ENCODE results near the gene PCCA.
A peak's percentile ranks its signal among the peaks of the same experiment; 100 is the strongest.
"Not testable (repeated sequence)": the region's sequence is repeated elsewhere in the genome, so short reads cannot be mapped to it uniquely, and the experiment has no call there.

The PCCA gene

DNA sequence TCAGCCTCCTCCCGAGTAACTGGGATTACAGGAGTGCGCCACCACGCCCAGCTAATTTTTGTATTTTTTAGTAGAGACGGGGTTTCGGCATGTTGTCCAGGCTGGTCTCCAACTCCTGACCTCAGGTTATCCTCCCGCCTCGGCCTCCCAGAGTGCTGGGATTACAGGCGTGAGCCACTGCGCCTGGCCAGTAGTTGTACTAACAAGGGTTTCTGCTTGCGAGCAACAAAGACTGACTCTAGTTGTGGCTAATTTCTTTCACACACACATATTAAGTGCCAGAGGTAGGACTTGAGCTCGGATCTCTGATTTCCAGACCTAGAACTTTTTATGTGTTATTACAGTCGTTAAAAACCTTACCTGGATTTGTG is 635 bp upstream of the PCCA start:
- Mint-ChIP-seq H3K36me3 (peaks cover 2% of the 10 kb centered on the region), H3K4me3 (peak overlapping the region; percentile 97), H3K9me3 (no peaks in the 10 kb centered on the region), H3K27me3 (no peaks in the 10 kb centered on the region), H3K27ac (no peak overlapping the region), H3K4me1 (peaks cover 20% of the 10 kb centered on the region)

DNA sequence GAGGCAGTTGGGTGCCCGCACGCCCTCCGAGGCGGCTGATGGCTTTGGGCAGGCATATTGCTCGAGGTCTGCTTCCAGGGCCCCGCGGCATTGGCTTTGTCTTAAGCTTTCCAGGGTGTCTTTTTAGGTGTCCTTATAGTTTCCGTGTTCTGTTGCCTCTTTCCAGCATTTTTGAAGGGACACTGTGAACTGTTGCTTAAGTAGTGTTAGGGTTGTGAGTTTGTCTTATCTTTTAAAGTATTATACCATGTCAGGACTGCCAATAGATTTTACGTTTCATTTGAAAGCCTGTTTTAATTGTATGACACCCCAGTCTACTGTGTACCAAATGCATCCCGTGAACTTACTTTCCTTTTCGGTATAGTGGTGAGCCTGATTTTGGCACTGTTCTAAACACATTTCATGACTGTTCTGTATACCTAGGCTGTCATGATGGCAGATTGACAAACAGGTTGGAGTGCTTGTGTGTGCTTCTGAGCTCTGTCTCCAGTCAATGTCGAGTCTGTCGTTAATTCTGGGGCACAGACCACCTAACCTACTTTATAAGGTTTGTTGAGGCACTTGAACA is 656 bp downstream of the PCCA start:
- H3K9me3 Mint-ChIP-seq: no peaks in the 10 kb centered on the region
- H3K4me3 Mint-ChIP-seq: peak overlapping the region; percentile 97
- peak overlapping the region; percentile 86 for H3K27ac Mint-ChIP-seq
- H3K27me3 Mint-ChIP-seq: no peaks in the 10 kb centered on the region
- H3K4me1 Mint-ChIP-seq: peaks cover 20% of the 10 kb centered on the region
- H3K36me3 Mint-ChIP-seq: peaks cover 2% of the 10 kb centered on the region

- Mint-ChIP-seq H3K4me3 (peak overlapping the region; percentile 3), H3K36me3 (peaks cover 5% of the 10 kb centered on the region), H3K27ac (no peak overlapping the region)
Observed at GRCh38 chr13:100090861-100091260, 2.0 kb downstream of the PCCA start.

DNA sequence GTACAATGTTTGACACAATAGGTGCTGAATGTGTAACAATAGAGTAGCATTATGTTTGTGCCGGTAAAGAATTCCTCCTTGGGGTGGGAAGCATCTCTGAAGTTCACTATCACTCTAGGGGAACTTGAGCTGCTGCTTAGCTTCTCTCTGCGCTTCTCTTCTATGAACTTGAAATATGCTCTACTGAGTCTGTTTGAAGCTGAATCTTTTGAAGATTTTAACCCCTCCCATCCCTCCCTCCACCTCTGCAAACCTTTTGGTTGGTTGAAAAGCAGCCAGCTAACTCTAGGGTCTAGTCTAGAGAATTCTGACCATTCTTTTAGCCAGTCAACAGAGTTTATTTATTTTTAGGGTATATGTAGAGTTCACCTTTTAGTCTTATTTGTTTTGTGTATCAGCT is 2.5 kb downstream of the PCCA start:
- Mint-ChIP-seq H3K27me3 (no peaks in the 10 kb centered on the region), H3K4me3 (no peak overlapping the region)

More at GRCh38 chr13:100090861-100091260, 2.0 kb downstream of the PCCA start:
- Mint-ChIP-seq H3K9me3 (no peaks in the 10 kb centered on the region), H3K4me1 (peaks cover 27% of the 10 kb centered on the region), H3K27me3 (no peaks in the 10 kb centered on the region)

DNA sequence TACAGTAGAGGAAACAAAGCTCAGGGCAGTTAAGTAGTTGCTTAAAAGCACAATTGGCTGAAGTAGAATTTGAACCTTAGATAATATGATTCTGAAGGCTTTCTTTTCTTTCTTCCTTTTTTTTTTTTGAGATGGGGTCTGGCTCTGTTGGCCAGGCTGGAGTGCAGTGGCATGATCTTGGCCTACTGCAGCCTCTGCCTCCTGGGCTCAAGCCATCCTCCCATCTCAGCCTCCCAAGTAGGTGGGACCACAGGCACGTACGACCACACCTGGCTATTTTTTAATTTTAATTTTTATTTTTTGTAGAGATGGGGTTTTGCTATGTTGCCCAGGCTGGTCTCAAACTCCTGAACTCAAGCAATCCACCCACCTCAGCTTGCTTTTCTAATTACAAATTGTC is 3.4 kb downstream of the PCCA start:
- H3K27ac Mint-ChIP-seq: not testable (repeated sequence)

More for the DNA sequence above, 2.5 kb downstream of the PCCA start:
- no peaks in the 10 kb centered on the region for H3K9me3 Mint-ChIP-seq
- H3K36me3 Mint-ChIP-seq: peaks cover 5% of the 10 kb centered on the region
- no peak overlapping the region for H3K27ac Mint-ChIP-seq
- H3K4me1 Mint-ChIP-seq: peaks cover 30% of the 10 kb centered on the region

DNA sequence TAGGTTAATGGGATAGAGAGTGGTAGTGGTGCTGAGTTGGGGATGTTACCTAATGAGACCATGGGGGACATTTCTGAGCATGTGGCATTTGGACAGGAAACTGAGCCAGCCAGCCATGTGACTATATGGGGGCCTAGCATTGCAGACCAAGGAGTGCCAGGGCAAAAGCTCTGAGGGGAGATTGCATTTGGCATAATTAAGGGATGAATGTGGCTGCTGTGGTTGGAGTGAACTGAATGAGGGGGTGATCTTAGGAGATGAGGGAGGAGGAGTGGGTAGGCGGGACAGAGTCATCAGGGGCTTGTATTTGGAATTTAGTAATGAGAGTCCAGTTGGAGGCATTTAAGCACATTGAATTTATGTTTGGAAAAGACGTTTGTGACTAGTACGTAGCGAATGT is 6.6 kb downstream of the PCCA start:
- Mint-ChIP-seq H3K36me3 (peaks cover 10% of the 10 kb centered on the region), H3K4me1 (peaks cover 26% of the 10 kb centered on the region), H3K9me3 (no peaks in the 10 kb centered on the region)

More for the DNA sequence above, 3.4 kb downstream of the PCCA start:
- H3K9me3 Mint-ChIP-seq, H3K27me3 Mint-ChIP-seq, H3K36me3 Mint-ChIP-seq, H3K4me3 Mint-ChIP-seq: not testable (repeated sequence)
- peaks cover 31% of the 10 kb centered on the region for H3K4me1 Mint-ChIP-seq

DNA sequence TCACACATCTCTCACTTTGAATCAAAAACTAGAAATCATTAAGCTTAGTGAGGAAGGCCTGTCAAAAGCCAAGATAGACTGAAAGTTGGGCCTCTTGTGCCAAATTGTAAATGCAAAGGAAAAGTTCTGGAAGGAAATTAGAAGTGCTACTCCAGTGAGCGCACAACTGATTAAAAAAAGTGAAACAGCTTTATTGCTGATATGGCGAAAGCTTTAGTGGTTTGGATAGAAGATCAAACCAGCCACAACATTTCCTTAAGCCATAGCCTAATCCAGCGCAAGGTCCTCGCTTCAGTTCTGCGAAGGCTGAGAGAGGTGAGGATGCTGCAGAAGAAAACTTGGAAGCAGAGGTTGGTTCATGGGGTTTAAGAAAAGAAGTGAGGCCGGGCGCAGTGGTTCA is 7.6 kb downstream of the PCCA start:
- peaks cover 10% of the 10 kb centered on the region for H3K36me3 Mint-ChIP-seq
- H3K27ac Mint-ChIP-seq: peak overlapping the region; percentile 4
- peaks cover 17% of the 10 kb centered on the region for H3K4me1 Mint-ChIP-seq
- H3K9me3 Mint-ChIP-seq: no peaks in the 10 kb centered on the region
- H3K27me3 Mint-ChIP-seq: no peaks in the 10 kb centered on the region
- H3K4me3 Mint-ChIP-seq: no peak overlapping the region

More for the DNA sequence above, 6.6 kb downstream of the PCCA start:
- H3K27me3 Mint-ChIP-seq: no peaks in the 10 kb centered on the region
- H3K27ac Mint-ChIP-seq: no peak overlapping the region
- H3K4me3 Mint-ChIP-seq: no peak overlapping the region

DNA sequence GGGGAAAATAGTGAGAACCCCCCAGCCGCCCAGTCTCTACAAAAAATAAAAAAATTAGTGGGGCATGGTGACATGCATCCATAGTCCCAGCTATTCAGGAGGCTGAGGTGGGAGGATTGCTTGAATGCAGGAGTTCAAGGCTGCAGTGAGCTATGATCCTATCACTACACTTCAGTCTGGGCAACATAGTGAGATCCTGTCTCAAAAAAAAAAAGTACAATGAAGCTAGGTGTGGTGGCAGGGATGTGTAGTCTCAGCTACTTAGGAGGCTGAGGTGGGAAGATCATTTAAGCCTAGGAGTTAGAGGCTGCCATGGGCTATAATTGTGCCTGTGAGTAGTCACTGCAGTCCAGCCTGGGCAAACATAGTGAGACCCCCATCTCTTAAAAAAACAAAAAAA is 8.9 kb downstream of the PCCA start:
- no peak overlapping the region for H3K27ac Mint-ChIP-seq
- H3K4me3 Mint-ChIP-seq: no peak overlapping the region
- no peaks in the 10 kb centered on the region for H3K9me3 Mint-ChIP-seq
- H3K36me3 Mint-ChIP-seq: peaks cover 16% of the 10 kb centered on the region
- H3K4me1 Mint-ChIP-seq: peaks cover 20% of the 10 kb centered on the region
- no peaks in the 10 kb centered on the region for H3K27me3 Mint-ChIP-seq

GRCh38 chr13:100098445-100099116 is 9.7 kb downstream of the PCCA start:
- H3K27ac Mint-ChIP-seq: no peak overlapping the region
- no peaks in the 10 kb centered on the region for H3K27me3 Mint-ChIP-seq
- H3K4me1 Mint-ChIP-seq: peaks cover 20% of the 10 kb centered on the region

DNA sequence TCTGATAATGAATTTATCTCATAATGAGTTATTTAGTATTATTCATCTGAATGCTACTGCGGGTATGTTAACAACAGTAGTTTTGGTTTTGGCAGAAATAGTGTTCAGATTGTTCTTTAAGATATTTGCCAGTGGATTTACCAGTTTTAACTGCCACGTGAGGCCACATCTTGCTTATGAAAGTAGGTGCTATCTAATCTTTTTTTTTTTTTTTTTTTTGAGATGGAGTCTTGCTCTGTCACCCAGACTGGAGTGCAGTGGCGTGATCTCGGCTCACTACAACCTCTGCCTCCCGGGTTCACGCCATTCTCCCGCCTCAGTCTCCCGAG is 10.2 kb downstream of the PCCA start:
- not testable (repeated sequence) for H3K4me3 Mint-ChIP-seq, H3K27me3 Mint-ChIP-seq, H3K9me3 Mint-ChIP-seq, H3K27ac Mint-ChIP-seq
- H3K4me1 Mint-ChIP-seq: peaks cover 20% of the 10 kb centered on the region
- H3K36me3 Mint-ChIP-seq: peaks cover 14% of the 10 kb centered on the region

More at GRCh38 chr13:100098445-100099116, 9.7 kb downstream of the PCCA start:
- Mint-ChIP-seq H3K36me3 (peaks cover 14% of the 10 kb centered on the region), H3K9me3 (no peaks in the 10 kb centered on the region), H3K4me3 (no peak overlapping the region)

GRCh38 chr13:100100115-100100879 is 11.4 kb downstream of the PCCA start:
- Mint-ChIP-seq H3K4me1 (peaks cover 17% of the 10 kb centered on the region), H3K27me3 (no peaks in the 10 kb centered on the region), H3K9me3 (no peaks in the 10 kb centered on the region), H3K4me3 (no peak overlapping the region), H3K36me3 (peaks cover 12% of the 10 kb centered on the region), H3K27ac (no peak overlapping the region)

- no peaks in the 10 kb centered on the region for H3K27me3 Mint-ChIP-seq
- peaks cover 9% of the 10 kb centered on the region for H3K4me1 Mint-ChIP-seq
- no peaks in the 10 kb centered on the region for H3K9me3 Mint-ChIP-seq
- H3K4me3 Mint-ChIP-seq: no peak overlapping the region
- peaks cover 12% of the 10 kb centered on the region for H3K36me3 Mint-ChIP-seq
- H3K27ac Mint-ChIP-seq: no peak overlapping the region
Observed at GRCh38 chr13:100102042-100102441, 13.1 kb downstream of the PCCA start.

GRCh38 chr13:100106005-100106404 is 17.1 kb downstream of the PCCA start:
- H3K27ac Mint-ChIP-seq: no peak overlapping the region
- peaks cover 4% of the 10 kb centered on the region for H3K4me1 Mint-ChIP-seq
- no peak overlapping the region for H3K4me3 Mint-ChIP-seq
- H3K36me3 Mint-ChIP-seq: peaks cover 8% of the 10 kb centered on the region
- H3K27me3 Mint-ChIP-seq: no peaks in the 10 kb centered on the region
- no peaks in the 10 kb centered on the region for H3K9me3 Mint-ChIP-seq

GRCh38 chr13:100106705-100107104 is 17.8 kb downstream of the PCCA start:
- Mint-ChIP-seq H3K27ac (no peak overlapping the region), H3K36me3 (peaks cover 8% of the 10 kb centered on the region), H3K4me3 (no peak overlapping the region), H3K4me1 (peaks cover 4% of the 10 kb centered on the region), H3K9me3 (no peaks in the 10 kb centered on the region), H3K27me3 (no peaks in the 10 kb centered on the region)

GRCh38 chr13:100108913-100109507 is 20.1 kb downstream of the PCCA start:
- Mint-ChIP-seq H3K27ac (no peak overlapping the region), H3K36me3 (peaks cover 1% of the 10 kb centered on the region), H3K4me1 (no peaks in the 10 kb centered on the region), H3K9me3 (no peaks in the 10 kb centered on the region), H3K27me3 (no peaks in the 10 kb centered on the region), H3K4me3 (no peak overlapping the region)

DNA sequence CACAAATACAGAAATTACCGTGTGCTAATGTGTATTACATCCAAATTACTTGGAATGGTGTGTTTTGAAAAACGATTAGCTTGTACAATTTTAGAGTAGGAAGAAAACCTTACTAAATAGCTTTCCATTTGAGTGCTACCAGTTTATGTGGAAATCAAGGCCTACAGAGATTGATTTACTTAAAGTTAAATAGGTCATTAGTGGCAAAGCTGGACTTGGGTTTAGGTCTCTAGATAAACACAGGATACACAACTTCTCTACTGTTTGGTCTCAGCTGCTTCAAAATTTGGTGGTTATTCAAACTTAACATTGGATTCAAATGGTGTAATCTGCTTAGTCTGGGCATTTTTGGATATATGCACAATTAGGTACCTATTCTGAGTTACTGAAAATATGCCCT is 21.4 kb downstream of the PCCA start:
- no peaks in the 10 kb centered on the region for H3K9me3 Mint-ChIP-seq
- no peaks in the 10 kb centered on the region for H3K4me1 Mint-ChIP-seq
- peaks cover 7% of the 10 kb centered on the region for H3K36me3 Mint-ChIP-seq
- H3K4me3 Mint-ChIP-seq: no peak overlapping the region
- no peaks in the 10 kb centered on the region for H3K27me3 Mint-ChIP-seq
- H3K27ac Mint-ChIP-seq: no peak overlapping the region

Data from activated naive CD4-positive, alpha-beta T cell treated with anti-CD3 and anti-CD28 coated beads, Interleukin-2, amount 50 U/mL, for 24 hours (primary cell).